HEK293 (cell line): ENCODE data around the gene PLEKHA8.

Experiments
- ATF2 ChIP-seq: fragments of 450-650 bp; formaldehyde crosslinking; IDR thresholded peaks from 2 replicates; pipeline ENCODE4 v1.5.1; 2016; ENCODE audit warnings: missing biosample characterization, missing genetic modification characterization, low read depth
- FEZF1 ChIP-seq: fragments of 450-650 bp; formaldehyde crosslinking; IDR thresholded peaks from 2 replicates; pipeline ENCODE4 v1.5.1; 2016; ENCODE audit warnings: missing biosample characterization, missing genetic modification characterization
- TRIM28 ChIP-seq: IDR thresholded peaks from 2 replicates; pipeline ENCODE4 v1.6.1; 2011; ENCODE audit warnings: low read length, control low read depth, borderline replicate concordance
- ZFP37 ChIP-seq: fragments of 450-650 bp; formaldehyde crosslinking; IDR thresholded peaks from 2 replicates; pipeline ENCODE4 v1.5.1; 2016; ENCODE audit warnings: missing biosample characterization, missing genetic modification characterization
- ZNF121 ChIP-seq: fragments of 450-650 bp; formaldehyde crosslinking; IDR thresholded peaks from 2 replicates; pipeline ENCODE4 v1.5.1; 2016; ENCODE audit warnings: missing biosample characterization, missing genetic modification characterization
- ZNF335 ChIP-seq: fragments of 450-650 bp; formaldehyde crosslinking; conservative IDR thresholded peaks from 2 replicates; pipeline ENCODE4 v1.5.1; 2016; ENCODE audit warnings: missing biosample characterization, missing genetic modification characterization
- ZNF514 ChIP-seq: fragments of 450-650 bp; formaldehyde crosslinking; IDR thresholded peaks from 2 replicates; pipeline ENCODE4 v1.5.1; 2016; ENCODE audit warnings: missing biosample characterization, missing genetic modification characterization
- ZNF585B ChIP-seq: fragments of 450-650 bp; formaldehyde crosslinking; IDR thresholded peaks from 2 replicates; pipeline ENCODE4 v1.5.1; 2016; ENCODE audit warnings: missing biosample characterization, missing genetic modification characterization
- ZNF600 ChIP-seq: fragments of 450-650 bp; formaldehyde crosslinking; IDR thresholded peaks from 2 replicates; pipeline ENCODE4 v1.5.1; 2016; ENCODE audit warnings: missing biosample characterization, missing genetic modification characterization
- ZNF76 ChIP-seq: fragments of 450-650 bp; formaldehyde crosslinking; IDR thresholded peaks from 2 replicates; pipeline ENCODE4; 2016; ENCODE audit warnings: low read depth, missing biosample characterization, missing genetic modification characterization, borderline replicate concordance
- TF ChIP-seq, protein P1 (sequence below): fragments of 450-650 bp; formaldehyde crosslinking; IDR thresholded peaks from 2 replicates; pipeline ENCODE4 v1.5.1; 2016; ENCODE audit warnings: missing biosample characterization, missing genetic modification characterization

GRCh38 chr7:30046127-30046770, 18.0 kb downstream of the PLEKHA8 start:
- TF ChIP-seq ZNF335 (tag by site-specific recombination) (no peak), ZNF121 (tag by site-specific recombination) (no peak), ZFP37 (tag by site-specific recombination) (no peak), ZNF514 (tag by site-specific recombination) (no peak), ATF2 (no peak), FEZF1 (tag by site-specific recombination) (no peak), TRIM28 (no peak), ZNF76 (tag by site-specific recombination) (no peak), ZNF585B (tag by site-specific recombination) (no peak), ZNF600 (tag by site-specific recombination) (no peak)
- TF ChIP-seq, protein P1, sequence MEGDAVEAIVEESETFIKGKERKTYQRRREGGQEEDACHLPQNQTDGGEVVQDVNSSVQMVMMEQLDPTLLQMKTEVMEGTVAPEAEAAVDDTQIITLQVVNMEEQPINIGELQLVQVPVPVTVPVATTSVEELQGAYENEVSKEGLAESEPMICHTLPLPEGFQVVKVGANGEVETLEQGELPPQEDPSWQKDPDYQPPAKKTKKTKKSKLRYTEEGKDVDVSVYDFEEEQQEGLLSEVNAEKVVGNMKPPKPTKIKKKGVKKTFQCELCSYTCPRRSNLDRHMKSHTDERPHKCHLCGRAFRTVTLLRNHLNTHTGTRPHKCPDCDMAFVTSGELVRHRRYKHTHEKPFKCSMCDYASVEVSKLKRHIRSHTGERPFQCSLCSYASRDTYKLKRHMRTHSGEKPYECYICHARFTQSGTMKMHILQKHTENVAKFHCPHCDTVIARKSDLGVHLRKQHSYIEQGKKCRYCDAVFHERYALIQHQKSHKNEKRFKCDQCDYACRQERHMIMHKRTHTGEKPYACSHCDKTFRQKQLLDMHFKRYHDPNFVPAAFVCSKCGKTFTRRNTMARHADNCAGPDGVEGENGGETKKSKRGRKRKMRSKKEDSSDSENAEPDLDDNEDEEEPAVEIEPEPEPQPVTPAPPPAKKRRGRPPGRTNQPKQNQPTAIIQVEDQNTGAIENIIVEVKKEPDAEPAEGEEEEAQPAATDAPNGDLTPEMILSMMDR (tag by site-specific recombination) = no peak
